Measurements from ENCODE around the gene NDUFA13.

DNA sequence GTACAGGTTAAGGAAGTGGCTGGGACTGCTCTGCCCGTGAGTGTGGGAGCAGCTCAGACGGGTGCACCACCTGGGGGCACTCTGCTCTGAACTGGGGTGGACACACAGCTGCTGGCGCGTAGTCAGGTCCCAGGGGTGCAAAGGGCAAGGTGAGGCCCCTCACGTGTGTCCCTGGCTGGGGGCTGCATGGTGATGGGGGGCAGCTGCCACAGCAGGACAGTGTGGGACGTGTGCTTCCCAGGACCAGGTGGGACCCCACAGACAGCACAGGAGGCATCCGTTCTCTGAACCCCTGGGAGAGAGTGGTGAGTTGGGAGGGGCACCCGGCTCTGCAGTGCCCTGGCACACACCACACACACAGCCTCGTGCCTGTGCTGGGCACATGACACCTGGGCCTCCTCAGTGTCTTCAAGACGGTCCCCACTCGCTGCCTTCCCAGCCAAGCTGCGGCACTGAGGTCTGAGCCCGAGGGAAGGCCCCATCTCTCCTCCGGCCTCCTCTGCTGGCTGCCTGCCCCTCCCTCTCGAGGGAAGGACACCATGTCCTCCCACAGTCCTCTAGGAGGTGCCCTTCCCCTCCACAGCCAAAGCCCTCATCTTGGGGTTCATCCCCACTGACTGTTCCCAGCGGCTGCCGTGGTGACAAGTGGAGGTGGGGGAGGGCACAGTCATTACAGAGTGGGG is 46.8 kb downstream of the NDUFA13 start:
- no peak for TF ChIP-seq CTCF (IDR thresholded peaks at IDR 0.05; ENCODE audit: low read length)
- no peak for TF ChIP-seq EZH2 (optimal IDR thresholded peaks at IDR 0.05; ENCODE audit: low read depth, low read length)
